SK-N-SH (cell line): Measurements from ENCODE around the gene KCNQ2. TPM values are rescaled to one million over a fixed set of nuclear protein-coding genes. Genes with fewer than 3 reads are reported as not detected.

Source experiments
- CTCF ChIA-PET: fragments of 300-600, 350-600 bp; formaldehyde crosslinking; extraction: SDS; loops from one replicate; lab custom pipeline; 2021; lab: Yijun Ruan, JAX
- POLR2A ChIA-PET: fragments of 350-600 bp; sonication (Branson Sonifier 250); formaldehyde crosslinking; extraction: SDS; loops from one replicate; lab custom pipeline; 2020; ENCODE audit warnings: antibody characterized with exemption, inconsistent platforms; lab: Yijun Ruan, JAX
- DNase-seq: peaks from one replicate; pipeline ENCODE4 v3.0.0; 2012
- H2AFZ ChIP-seq: fragments of 200-600 bp; sonication (generic); 2 replicates; pipeline ENCODE4 v1.8.1; 2016; ENCODE audit warnings: antibody characterized with exemption, mild to moderate bottlenecking, low read depth
- H3F3A ChIP-seq: fragments of 200-600 bp; sonication (generic); replicated peaks from 2 replicates; pipeline ENCODE3; 2016; ENCODE audit warnings: antibody characterized with exemption, mild to moderate bottlenecking; ENCODE audit not compliant: insufficient read depth
- H3K27ac ChIP-seq, 2 experiments: fragments of 200-500 bp in 1 of 2; fragments of 200-600 bp in 1 of 2; sonication (Bioruptor generic) in 1 of 2; sonication (generic), shearing (Covaris generic) in 1 of 2; 2 replicates each; pipeline versions ENCODE4 v1.5.1 to v1.6.1; 2014 to 2016; ENCODE audit warnings: low read depth in 2 of 2, inconsistent platforms in 1 of 2, low read length in 1 of 2, mild to moderate bottlenecking in 1 of 2, mixed read lengths in 1 of 2
- H3K27me3 ChIP-seq: fragments of 200-600 bp; sonication (generic), shearing (Covaris generic); 2 replicates; pipeline ENCODE4 v1.6.1; 2016; ENCODE audit warnings: mixed run types; ENCODE audit not compliant: insufficient read depth
- H3K36me3 ChIP-seq, 2 experiments: fragments of 200-500 bp in 1 of 2; fragments of 200-600 bp in 1 of 2; sonication (Bioruptor generic) in 1 of 2; sonication (generic) in 1 of 2; replicated peaks in 1 of 2; 2 replicates each; pipeline versions ENCODE3 to v1.5.1; 2014 to 2016; ENCODE audit warnings: low read length in 1 of 2, mild to moderate bottlenecking in 1 of 2; ENCODE audit not compliant: insufficient read depth in 2 of 2, control insufficient read depth in 1 of 2
- H3K4me1 ChIP-seq, 2 experiments: fragments of 200-500 bp in 1 of 2; fragments of 200-600 bp in 1 of 2; sonication (Bioruptor generic) in 1 of 2; sonication (generic), shearing (Covaris generic) in 1 of 2; 2 replicates each; pipeline versions ENCODE4 v1.5.1 to v1.6.1; 2014 to 2016; ENCODE audit warnings: low read depth in 1 of 2, low read length in 1 of 2, mixed run types in 1 of 2; ENCODE audit not compliant: insufficient read depth in 2 of 2, control insufficient read depth in 1 of 2
- H3K4me2 ChIP-seq: fragments of 200-600 bp; sonication (generic), shearing (Covaris generic); 2 replicates; pipeline ENCODE4 v1.6.1; 2017; ENCODE audit warnings: mixed run types
- H3K4me3 ChIP-seq, 2 experiments: fragments of 200-500 bp in 1 of 2; fragments of 200-600 bp in 1 of 2; sonication (Bioruptor generic) in 1 of 2; sonication (generic), shearing (Covaris generic) in 1 of 2; 2 replicates each; pipeline versions ENCODE4 v1.5.1 to v1.8.1; 2014 to 2016; ENCODE audit warnings: low read depth in 2 of 2, inconsistent platforms in 1 of 2, low read length in 1 of 2, mild to moderate bottlenecking in 1 of 2, mixed read lengths in 1 of 2, moderate library complexity in 1 of 2
- H3K79me2 ChIP-seq: fragments of 200-600 bp; sonication (generic); 2 replicates; pipeline ENCODE4 v1.8.1; 2017; ENCODE audit warnings: mild to moderate bottlenecking; ENCODE audit not compliant: insufficient read depth
- H3K9ac ChIP-seq: fragments of 200-600 bp; sonication (generic); 2 replicates; pipeline ENCODE4 v1.6.1; 2017; ENCODE audit warnings: mixed run types
- H3K9me2 ChIP-seq: fragments of 200-600 bp; sonication (generic); 2 replicates; pipeline ENCODE4 v1.6.1; 2017; ENCODE audit warnings: mixed run types
- H3K9me3 ChIP-seq: fragments of 200-600 bp; sonication (generic); 2 replicates; pipeline ENCODE4 v1.6.1; 2017; ENCODE audit warnings: mixed run types, mild to moderate bottlenecking, moderate library complexity
- H4K20me1 ChIP-seq: fragments of 200-600 bp; sonication (generic); 2 replicates; pipeline ENCODE4 v1.6.1; 2017; ENCODE audit warnings: mild to moderate bottlenecking, mixed run types; ENCODE audit not compliant: insufficient read depth
- CHD2 ChIP-seq: fragments of 150-350 bp; IDR thresholded peaks from 2 replicates; pipeline ENCODE4 v1.6.1; 2018; ENCODE audit warnings: low read length; ENCODE audit not compliant: partially characterized antibody
- CTCF ChIP-seq: fragments of 200-600 bp; sonication (generic); IDR thresholded peaks from 2 replicates; pipeline ENCODE4 v1.6.1; 2017; ENCODE audit warnings: antibody characterized with exemption, mild to moderate bottlenecking, moderate library complexity
- EP300 ChIP-seq, 2 experiments: IDR thresholded peaks; 2 replicates each; pipeline versions ENCODE4 v1.4.0 to v1.6.1; 2012; ENCODE audit warnings: borderline replicate concordance in 1 of 2, low read depth in 1 of 2, low read length in 1 of 2
- FOXJ3 ChIP-seq: sonication (generic); formaldehyde crosslinking; IDR thresholded peaks from 2 replicates; pipeline ENCODE4 v1.5.1; 2020; ENCODE audit warnings: mild to moderate bottlenecking, missing genetic modification reagents
- FOXM1 ChIP-seq: IDR thresholded peaks from 2 replicates; pipeline ENCODE4 v1.4.0; 2012; ENCODE audit warnings: low read depth, mild to moderate bottlenecking
- MAX ChIP-seq: IDR thresholded peaks from 2 replicates; pipeline ENCODE4 v1.4.0; 2012; ENCODE audit warnings: low read depth
- PBX3 ChIP-seq: IDR thresholded peaks from 2 replicates; pipeline ENCODE4; 2012
- POLR2AphosphoS5 ChIP-seq: IDR thresholded peaks from 2 replicates; pipeline ENCODE4 v1.6.1; 2012; ENCODE audit warnings: low read depth, low read length
- RAD21 ChIP-seq: IDR thresholded peaks from 2 replicates; pipeline ENCODE4 v1.6.1; 2012; ENCODE audit warnings: mild to moderate bottlenecking, low read length
- RFX5 ChIP-seq: IDR thresholded peaks from 2 replicates; pipeline ENCODE4 v1.6.1; 2012; ENCODE audit warnings: mild to moderate bottlenecking, improper control_type of control experiment, low read length
- SIN3A ChIP-seq: IDR thresholded peaks from 2 replicates; pipeline ENCODE4 v1.6.1; 2012; ENCODE audit warnings: low read depth, mild to moderate bottlenecking, low read length, moderate library complexity, borderline replicate concordance
- TCF12 ChIP-seq: IDR thresholded peaks from 2 replicates; pipeline ENCODE4 v1.4.0; 2012
- USF2 ChIP-seq: fragments of 150-350 bp; IDR thresholded peaks from 2 replicates; pipeline ENCODE4 v1.6.1; 2017; ENCODE audit warnings: antibody characterized with exemption, low read length, low read depth, borderline replicate concordance
- YY1 ChIP-seq: IDR thresholded peaks from 2 replicates; pipeline ENCODE4 v1.4.0; 2012; ENCODE audit warnings: low read depth, mild to moderate bottlenecking
- WGBS: methylation state at CpG from one replicate; pipeline ENCODE4 v1.1.6; 2017; ENCODE audit warnings: low lambda C conversion rate; 5-methylcytosine and 5-hydroxymethylcytosine counted together
- polyA plus RNA-seq, 3 experiments: library from polyadenylated mRNA; depleted of rRNA; stranded (reverse); fragments of >200 nt; gene quantifications; 2 replicates each; pipeline ENCODE4 v1.2.3, GENCODE V29; 2012

Gene KCNQ2
- polyA plus RNA-seq, 1 of the 3 experiments (the other 2 are of a cell fraction), result 3.9 TPM

GRCh38 chr20:63491078-63491477, 18.6 kb upstream of the KCNQ2 start:
- no peak overlapping the region for H2AFZ ChIP-seq
- H3K4me1 ChIP-seq, result peaks cover 0 to 5% of the 10 kb centered on the region in 2 experiments; a peak in 1 of 4 replicates
- no peak overlapping the region for H3K9ac ChIP-seq
- no peaks in the 10 kb centered on the region for H3K9me3 ChIP-seq
- no peaks in the 10 kb centered on the region for H4K20me1 ChIP-seq
- peaks cover 0 to 6% of the 10 kb centered on the region in 2 experiments for H3K36me3 ChIP-seq
- H3K9me2 ChIP-seq, result no peaks in the 10 kb centered on the region
- no peak overlapping the region for H3K4me2 ChIP-seq
- no peaks in the 10 kb centered on the region for H3K27me3 ChIP-seq
- TF ChIP-seq PBX3, result no peak
- TF ChIP-seq CTCF, result no peak
- TF ChIP-seq SIN3A, result no peak
- TF ChIP-seq, all 33 proteins: peak for 0
- Histone ChIP-seq H3K27ac (no peak overlapping the region), H3K79me2 (no peaks in the 10 kb centered on the region), H3F3A (no peaks in the 10 kb centered on the region), H3K4me3 (no peak overlapping the region)
- no peak for DNase-seq
- POLR2A ChIA-PET, result interaction anchor here (1.0 kb wide), 1 partner anchor 33 kb away, joined by 3 read pairs; no protein-coding TSS in a partner anchor
- CTCF ChIA-PET, result interaction anchor here (1.0 kb wide), 2 partner anchors 29 to 49 kb away, joined by 3 read pairs; partner anchors contain the start of gene PPDPF
- WGBS, result no CpG with 5 or more reads among the region's 4 CpGs

GRCh38 chr20:63490416-63490815, 18.0 kb upstream of the KCNQ2 start:
- Histone ChIP-seq H2AFZ (no peak overlapping the region), H3K9ac (no peak overlapping the region), H3K27ac (no peak overlapping the region), H3K4me1 (peaks cover 0 to 3% of the 10 kb centered on the region in 2 experiments; a peak in 1 of 4 replicates), H3K4me2 (no peak overlapping the region), H3K9me3 (no peaks in the 10 kb centered on the region), H3K27me3 (no peaks in the 10 kb centered on the region)
- 77% methylated on average over 16 of the region's 24 CpGs for WGBS
- ChIA-PET CTCF (interaction anchor here (1.0 kb wide), 2 partner anchors 30 to 48 kb away, joined by 3 read pairs; partner anchors contain the start of gene PPDPF), POLR2A (interaction anchor here (1.0 kb wide), 1 partner anchor 33 kb away, joined by 3 read pairs; no protein-coding TSS in a partner anchor)
- TF ChIP-seq RFX5, result no peak
- TF ChIP-seq RAD21, result no peak
- no peak for TF ChIP-seq FOXM1
- no peak for TF ChIP-seq EP300 (IDR thresholded peaks at IDR 0.05; ENCODE audit: borderline replicate concordance in 1 of 2, low read depth in 1 of 2, low read length in 1 of 2)
- TF ChIP-seq TCF12, result no peak
- no peak for TF ChIP-seq USF2
- TF ChIP-seq FOXJ3 (CRISPR knock-in tag), result no peak
- no peak for TF ChIP-seq YY1
- TF ChIP-seq CHD2, result no peak
- TF ChIP-seq POLR2AphosphoS5, result no peak
- TF ChIP-seq MAX, result no peak
- TF ChIP-seq, all 33 proteins: peak for 0
- Histone ChIP-seq H3F3A (no peaks in the 10 kb centered on the region), H3K36me3 (peaks cover 0 to 5% of the 10 kb centered on the region in 2 experiments), H4K20me1 (no peaks in the 10 kb centered on the region), H3K9me2 (no peaks in the 10 kb centered on the region), H3K79me2 (no peaks in the 10 kb centered on the region), H3K4me3 (no peak overlapping the region)
- peak; percentile 16 for DNase-seq
